SK-N-SH treated with all-trans-retinoic acid at 6 μM for 48 hours (cell line): ENCODE results near the gene RPL12.

Experiments
- ARNTL ChIP-seq: fragments of 450-650 bp; formaldehyde crosslinking; IDR thresholded peaks from 2 replicates; pipeline ENCODE4 v1.5.0; 2020; ENCODE audit warnings: low read depth, mild to moderate bottlenecking, moderate library complexity, borderline replicate concordance
- ESRRG ChIP-seq: fragments of 250-450 bp; sonication (Bioruptor Pico); IDR thresholded peaks from 2 replicates; pipeline ENCODE4 v1.6.1; 2021; ENCODE audit warnings: mild to moderate bottlenecking
- ISL1 ChIP-seq: fragments of 250-450 bp; sonication (Bioruptor Pico); IDR thresholded peaks from 2 replicates; pipeline ENCODE4 v2.1.2; 2022; ENCODE audit warnings: mild to moderate bottlenecking, moderate library complexity
- OSR1 ChIP-seq: fragments of 250-450 bp; sonication (Bioruptor Pico); IDR thresholded peaks from 2 replicates; pipeline ENCODE4 v1.8.0; 2022; ENCODE audit warnings: moderate library complexity, mild to moderate bottlenecking, inconsistent platforms
- PPARA ChIP-seq: fragments of 250-450 bp; sonication (Bioruptor Pico); IDR thresholded peaks from 2 replicates; pipeline ENCODE4 v1.5.0; 2020; ENCODE audit warnings: mild to moderate bottlenecking, borderline replicate concordance
- RARB ChIP-seq: fragments of 250-450 bp; sonication (Bioruptor Pico); IDR thresholded peaks from 2 replicates; pipeline ENCODE4 v1.8.0; 2021; ENCODE audit warnings: mild to moderate bottlenecking, moderate library complexity
- SNAI2 ChIP-seq: fragments of 250-450 bp; sonication (Bioruptor Pico); IDR thresholded peaks from 2 replicates; pipeline ENCODE4 v1.5.0; 2020; ENCODE audit warnings: mild to moderate bottlenecking, moderate library complexity
- TCF4 ChIP-seq: fragments of 250-450 bp; sonication (Bioruptor Pico); IDR thresholded peaks from 2 replicates; pipeline ENCODE4 v1.8.0; 2021; ENCODE audit warnings: mild to moderate bottlenecking, moderate library complexity, borderline replicate concordance
- TOX ChIP-seq: fragments of 250-450 bp; sonication (Bioruptor Pico); IDR thresholded peaks from 2 replicates; pipeline ENCODE4 v1.8.0; 2021; ENCODE audit warnings: mild to moderate bottlenecking, moderate library complexity, borderline replicate concordance
- ZC3H10 ChIP-seq: fragments of 250-450 bp; sonication (Bioruptor Pico); IDR thresholded peaks from 2 replicates; pipeline ENCODE4 v1.5.1; 2021; ENCODE audit warnings: mild to moderate bottlenecking, moderate library complexity
- ZFP3 ChIP-seq: fragments of 250-450 bp; sonication (Bioruptor Pico); IDR thresholded peaks from 2 replicates; pipeline ENCODE4 v1.5.0; 2020; ENCODE audit warnings: mild to moderate bottlenecking, moderate library complexity
- ZFP30 ChIP-seq: fragments of 450-650 bp; formaldehyde crosslinking; IDR thresholded peaks from 2 replicates; pipeline ENCODE4 v1.5.0; 2022; ENCODE audit warnings: mild to moderate bottlenecking, moderate library complexity
- ZNF8 ChIP-seq: fragments of 450-650 bp; formaldehyde crosslinking; IDR thresholded peaks from 2 replicates; pipeline ENCODE4 v1.5.0; 2020; ENCODE audit warnings: mild to moderate bottlenecking, moderate library complexity
- TF ChIP-seq, protein P1 (sequence below): fragments of 250-450 bp; sonication (Bioruptor Pico); IDR thresholded peaks from 2 replicates; pipeline ENCODE4 v1.8.0; 2020; ENCODE audit warnings: mild to moderate bottlenecking, moderate library complexity, borderline replicate concordance

DNA sequence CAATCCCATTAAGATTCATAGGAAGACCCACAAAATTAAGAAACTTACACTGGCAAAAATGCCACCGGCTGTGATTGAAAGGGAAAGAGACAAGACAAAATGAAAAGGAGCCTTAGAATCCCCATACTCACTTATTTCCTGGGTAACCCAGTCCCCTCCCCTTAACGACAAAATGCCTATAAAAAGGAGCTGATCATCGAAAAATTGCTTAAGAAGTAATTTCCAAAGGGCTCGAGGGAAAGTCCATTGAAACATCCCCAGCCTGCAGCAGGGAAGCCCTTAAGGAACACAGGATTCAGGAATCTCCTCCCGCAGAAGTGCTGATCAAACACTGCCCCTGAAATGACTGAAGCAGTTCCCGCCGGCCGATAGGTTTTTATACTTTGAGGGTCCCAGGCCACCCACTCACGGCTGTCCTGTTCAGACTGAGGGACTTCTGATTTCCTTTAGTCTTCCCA is 27.7 kb downstream of the RPL12 start:
- TF ChIP-seq ZFP3 (CRISPR knock-in tag) (no peak), RARB (no peak), OSR1 (CRISPR knock-in tag) (no peak), ZNF8 (no peak), ZFP30 (no peak), ZC3H10 (CRISPR knock-in tag) (no peak), SNAI2 (no peak), ISL1 (CRISPR knock-in tag) (no peak), PPARA (CRISPR knock-in tag) (no peak), TCF4 (CRISPR knock-in tag) (no peak), ESRRG (CRISPR knock-in tag) (no peak), TOX (CRISPR knock-in tag) (no peak), ARNTL (CRISPR knock-in tag) (no peak)
- TF ChIP-seq, protein P1, sequence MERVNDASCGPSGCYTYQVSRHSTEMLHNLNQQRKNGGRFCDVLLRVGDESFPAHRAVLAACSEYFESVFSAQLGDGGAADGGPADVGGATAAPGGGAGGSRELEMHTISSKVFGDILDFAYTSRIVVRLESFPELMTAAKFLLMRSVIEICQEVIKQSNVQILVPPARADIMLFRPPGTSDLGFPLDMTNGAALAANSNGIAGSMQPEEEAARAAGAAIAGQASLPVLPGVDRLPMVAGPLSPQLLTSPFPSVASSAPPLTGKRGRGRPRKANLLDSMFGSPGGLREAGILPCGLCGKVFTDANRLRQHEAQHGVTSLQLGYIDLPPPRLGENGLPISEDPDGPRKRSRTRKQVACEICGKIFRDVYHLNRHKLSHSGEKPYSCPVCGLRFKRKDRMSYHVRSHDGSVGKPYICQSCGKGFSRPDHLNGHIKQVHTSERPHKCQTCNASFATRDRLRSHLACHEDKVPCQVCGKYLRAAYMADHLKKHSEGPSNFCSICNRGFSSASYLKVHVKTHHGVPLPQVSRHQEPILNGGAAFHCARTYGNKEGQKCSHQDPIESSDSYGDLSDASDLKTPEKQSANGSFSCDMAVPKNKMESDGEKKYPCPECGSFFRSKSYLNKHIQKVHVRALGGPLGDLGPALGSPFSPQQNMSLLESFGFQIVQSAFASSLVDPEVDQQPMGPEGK (CRISPR knock-in tag): no peak
